Thyroid gland (tissue), 4 donors: ENCODE results near the gene CFAP221.

Source experiments
- CTCF ChIP-seq, 6 experiments: fragments of 200-600 bp in 3 of 6; fragments of 450-650 bp in 3 of 6; sonication (generic) in 3 of 6; IDR thresholded peaks; one replicate each; pipeline ENCODE4 v1.5.1; 2016 to 2019; ENCODE audit warnings: antibody characterized with exemption in 6 of 6, mild to moderate bottlenecking in 2 of 6, inconsistent platforms in 1 of 6, moderate library complexity in 1 of 6
- POLR2A ChIP-seq, 2 donors: fragments of 450-650 bp; IDR thresholded peaks; one replicate each; pipeline ENCODE4 v1.6.1; 2017; ENCODE audit warnings: antibody characterized with exemption in 2 of 2, mild to moderate bottlenecking in 2 of 2, moderate library complexity in 1 of 2

GRCh38 chr2:119513832-119514231 is 30.4 kb upstream of the CFAP221 start:
- TF ChIP-seq CTCF (IDR thresholded peaks at IDR 0.05) (no peak), POLR2A (IDR thresholded peaks at IDR 0.05) (no peak)
